GM21717 (cell line): Measurements from ENCODE around the gene RPL18A.

Experiments
- ATAC-seq: cut with Tn5 transposase; IDR thresholded peaks from one replicate; pipeline ENCODE4 v1.9.1; 2021; ENCODE audit warnings: mild to moderate bottlenecking, moderate library complexity; ENCODE audit not compliant: unreplicated experiment

The RPL18A gene

GRCh38 chr19:17859533-17860330 is at the start of gene RPL18A:
RPL18A (plus strand) TSS chr19:17859910; CDS start chr19:17859957, 47 bp downstream.
- ATAC-seq, result peak; percentile 82

- no peak for ATAC-seq
Observed at GRCh38 chr19:17811103-17811502, 48.6 kb upstream of the RPL18A start.

DNA sequence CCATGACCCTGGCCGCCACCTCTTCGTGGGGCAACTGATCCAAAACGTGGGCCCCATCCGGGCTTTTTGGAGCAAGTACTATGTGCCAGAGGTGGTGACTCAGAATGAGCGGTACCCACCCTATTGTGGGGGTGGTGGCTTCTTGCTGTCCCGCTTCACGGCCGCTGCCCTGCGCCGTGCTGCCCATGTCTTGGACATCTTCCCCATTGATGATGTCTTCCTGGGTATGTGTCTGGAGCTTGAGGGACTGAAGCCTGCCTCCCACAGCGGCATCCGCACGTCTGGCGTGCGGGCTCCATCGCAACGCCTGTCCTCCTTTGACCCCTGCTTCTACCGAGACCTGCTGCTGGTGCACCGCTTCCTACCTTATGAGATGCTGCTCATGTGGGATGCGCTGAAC is 48.0 kb upstream of the RPL18A start:
- ATAC-seq, result no peak

- no peak for ATAC-seq
Observed at GRCh38 chr19:17812099-17812498, 47.6 kb upstream of the RPL18A start.

GRCh38 chr19:17817668-17818363 is 41.9 kb upstream of the RPL18A start:
- no peak for ATAC-seq

- ATAC-seq, result no peak
Observed at GRCh38 chr19:17821190-17821589, 38.5 kb upstream of the RPL18A start, which contains the start of gene INSL3. INSL3 (minus strand) TSS chr19:17821519; CDS start chr19:17821506, 13 bp downstream.

GRCh38 chr19:17824339-17824738 is 35.4 kb upstream of the RPL18A start:
- ATAC-seq, result no peak

DNA sequence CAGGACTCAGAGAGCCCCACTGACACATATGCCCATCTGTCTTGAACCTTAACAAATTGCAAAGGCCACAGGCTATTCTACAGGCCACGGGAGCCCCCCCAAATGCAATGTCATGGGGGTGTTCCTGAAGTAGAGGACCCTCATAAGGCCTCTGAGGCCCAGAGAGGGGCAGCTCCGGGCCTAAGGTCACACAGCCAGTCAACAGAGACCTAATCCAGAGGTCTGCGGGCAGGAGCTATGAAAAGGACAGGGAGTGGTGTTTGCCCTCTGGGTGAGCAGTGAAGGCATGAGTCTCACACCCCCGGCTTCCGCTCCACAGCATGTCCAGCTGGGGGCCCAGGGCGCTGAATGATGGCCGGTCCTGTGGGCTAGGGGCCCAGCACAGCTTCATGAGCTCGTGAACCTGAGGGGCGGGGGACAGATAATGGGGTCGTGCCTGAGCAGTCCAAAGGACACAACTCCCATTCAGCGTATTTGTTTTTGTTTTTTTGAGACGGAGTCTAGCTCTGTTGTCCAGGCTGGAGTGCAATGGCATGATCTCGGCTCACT is 33.1 kb upstream of the RPL18A start:
- ATAC-seq, result no peak

- ATAC-seq, result no peak
Observed at GRCh38 chr19:17829855-17830566, 29.7 kb upstream of the RPL18A start.

DNA sequence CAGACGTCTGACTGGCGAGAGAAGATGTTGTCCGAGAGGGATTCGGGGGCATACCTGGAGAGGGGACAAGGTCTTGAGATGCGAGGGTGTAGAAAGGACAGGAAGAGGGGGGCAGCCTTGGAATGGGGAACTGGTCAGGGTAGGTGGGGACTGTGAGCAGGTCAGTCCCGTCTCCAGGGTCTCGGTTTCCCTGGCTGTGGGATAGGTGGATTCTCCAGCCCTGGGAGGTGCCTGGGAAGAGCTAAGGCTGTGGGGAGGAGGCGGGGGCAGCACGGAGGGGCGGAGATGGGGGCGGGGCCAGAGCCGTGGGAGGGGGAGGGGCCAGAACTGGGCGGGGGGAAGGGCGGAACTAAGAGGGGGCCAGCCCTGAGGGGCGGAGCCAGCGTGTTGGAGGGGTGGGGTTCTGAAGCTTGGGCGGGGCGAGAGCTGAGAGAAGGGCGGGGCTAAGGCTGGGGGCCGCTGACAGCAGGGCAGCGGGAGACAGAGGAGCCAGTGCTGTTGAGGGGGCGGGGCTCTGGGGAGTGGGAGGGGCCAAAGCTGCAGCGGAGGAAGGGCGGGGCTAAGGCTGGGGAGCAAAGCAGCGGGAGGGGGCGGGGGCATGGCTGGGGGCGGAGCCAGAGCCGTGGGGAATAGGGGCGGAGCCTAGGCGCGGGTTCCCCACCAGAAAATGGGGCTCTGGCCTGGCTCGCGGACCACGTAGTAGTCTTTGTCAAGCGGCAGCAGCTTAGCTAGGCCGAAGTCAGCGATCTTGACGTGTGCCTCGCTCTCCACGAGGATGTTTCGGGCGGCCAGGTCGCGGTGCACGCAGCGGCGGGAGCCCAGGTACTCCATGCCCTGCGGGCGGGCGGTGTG is 28.9 kb upstream of the RPL18A start:
- ATAC-seq, result no peak

DNA sequence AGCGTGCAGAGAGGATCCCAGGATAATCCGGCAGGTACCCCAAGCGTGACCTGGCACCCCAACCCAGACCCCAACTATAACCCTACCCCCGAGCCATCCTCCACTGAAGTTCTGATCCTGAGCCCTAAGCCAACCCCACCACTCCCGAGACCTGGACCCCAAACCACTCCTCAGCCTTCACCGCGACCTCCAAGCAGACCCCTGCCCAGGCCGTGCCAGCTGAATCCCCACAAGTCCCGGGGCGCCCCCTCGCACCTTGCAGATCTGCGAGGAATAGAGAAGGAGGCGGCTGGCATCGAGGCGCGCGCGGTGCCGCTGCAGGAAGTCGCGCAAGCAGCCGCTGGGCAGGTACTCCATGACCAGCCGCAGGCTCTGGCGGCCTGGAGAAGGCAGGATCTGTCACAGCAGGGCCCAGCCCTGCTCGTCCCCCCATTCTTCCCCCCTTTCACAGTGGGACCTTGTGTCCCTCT is 28.3 kb upstream of the RPL18A start:
- ATAC-seq, result no peak

DNA sequence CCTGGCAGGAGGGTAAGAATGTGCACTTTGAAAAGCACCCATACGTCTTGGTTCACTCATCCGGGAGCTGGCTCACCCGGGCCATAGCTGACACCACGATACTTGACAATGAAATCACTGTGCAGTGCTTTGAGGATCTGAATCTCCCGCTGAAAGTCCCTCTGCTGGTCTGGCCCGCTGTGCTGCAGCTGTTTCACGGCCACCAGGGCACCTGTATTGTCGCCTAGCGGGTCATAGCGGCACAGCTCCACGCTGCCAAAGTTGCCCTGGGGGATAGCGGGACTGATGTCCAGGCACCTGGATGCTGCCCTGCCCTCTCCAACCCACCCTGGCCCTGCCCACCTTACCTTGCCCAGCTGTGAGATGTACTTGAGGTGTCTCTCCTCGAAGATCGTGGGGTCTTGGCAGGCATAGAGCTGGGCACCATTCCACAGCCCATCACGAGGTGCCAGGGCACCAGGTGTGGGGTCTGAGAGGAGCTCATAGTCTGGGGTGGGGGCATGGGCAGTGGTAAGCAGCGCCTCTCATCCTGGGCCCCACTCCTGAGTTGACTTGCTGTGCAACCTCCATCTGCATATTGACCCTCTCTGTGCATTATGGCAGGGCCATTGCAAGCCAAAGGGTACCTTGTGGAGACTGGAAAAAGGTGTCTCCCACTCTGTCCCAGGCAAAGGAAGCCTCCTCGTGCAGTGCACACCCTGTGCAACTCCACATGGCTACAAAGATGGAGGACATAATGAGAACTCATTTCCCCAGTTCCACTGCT is 27.1 kb upstream of the RPL18A start:
- no peak for ATAC-seq

GRCh38 chr19:17834350-17835181 is 25.1 kb upstream of the RPL18A start:
- ATAC-seq, result no peak

DNA sequence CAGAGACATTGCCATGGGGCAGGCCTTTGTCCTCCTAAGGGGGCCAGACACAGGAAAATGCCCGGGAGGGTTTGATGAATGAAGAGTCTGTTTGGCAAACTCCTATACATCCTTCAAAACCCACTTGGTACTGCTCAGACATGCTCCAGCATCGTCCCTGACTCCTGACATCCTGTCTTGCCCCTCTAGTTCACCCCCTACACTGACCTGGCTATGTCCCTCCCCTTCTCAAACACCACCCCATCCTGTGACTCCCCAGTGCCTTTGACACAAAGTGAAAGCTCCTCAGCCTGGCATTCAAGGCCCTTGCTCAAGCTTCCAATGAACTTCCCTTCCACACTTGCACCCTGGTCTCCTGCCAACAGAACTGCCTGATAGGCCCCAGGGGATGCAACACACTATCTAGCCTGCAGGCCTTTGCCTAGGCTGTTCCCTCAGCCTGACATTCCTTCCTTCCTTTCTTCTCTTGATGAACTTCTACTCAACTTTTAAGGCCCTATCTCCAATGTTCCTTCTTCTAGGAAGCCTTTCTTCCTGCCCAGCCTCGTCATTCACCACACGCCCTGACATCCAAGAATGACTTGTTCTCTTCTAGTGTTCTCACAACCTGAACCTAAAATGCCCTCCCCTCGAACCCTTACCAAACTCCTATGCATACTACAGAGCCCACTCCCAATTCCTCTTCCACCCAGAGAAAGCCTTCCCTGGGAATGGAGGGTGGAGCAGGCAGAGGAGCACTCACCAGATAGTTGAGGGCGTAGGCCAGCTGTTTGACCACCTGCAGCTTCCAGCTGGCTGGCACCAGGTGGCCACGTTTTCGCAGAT is 24.3 kb upstream of the RPL18A start:
- no peak for ATAC-seq

DNA sequence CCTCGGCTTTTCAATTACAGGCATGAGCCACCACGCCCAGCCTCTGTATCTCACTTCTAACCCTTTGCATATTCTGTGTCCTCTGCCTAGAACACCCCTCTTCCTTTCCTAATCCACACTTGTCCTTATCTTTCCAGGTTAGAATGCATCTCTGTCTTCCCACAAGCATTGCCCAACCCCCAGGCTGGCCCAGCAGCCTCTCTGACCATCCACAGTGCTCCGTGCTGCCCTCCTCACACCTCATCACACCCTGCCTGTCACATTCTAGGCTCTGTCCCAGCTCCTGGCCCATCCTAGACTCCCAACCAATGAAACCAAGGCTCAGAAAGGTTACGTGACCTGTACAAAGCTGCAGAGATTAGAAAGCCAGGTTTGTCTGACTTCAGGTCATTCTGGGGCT is 23.2 kb upstream of the RPL18A start:
- no peak for ATAC-seq

- ATAC-seq, result no peak
Observed at GRCh38 chr19:17837972-17838371, 21.7 kb upstream of the RPL18A start.

- no peak for ATAC-seq
Observed at GRCh38 chr19:17840019-17840418, 19.7 kb upstream of the RPL18A start.

GRCh38 chr19:17841371-17841809 is 18.3 kb upstream of the RPL18A start:
- ATAC-seq, result no peak
